Transverse colon (tissue), 4 donors: ENCODE results near the gene AGBL4. TPM values are rescaled to one million over a fixed set of nuclear protein-coding genes. Genes with fewer than 3 reads are reported as not detected.

Experiments used
- DNase-seq: peaks from one replicate; pipeline ENCODE4 v3.0.0-alpha.2; 2019
- H3K27ac ChIP-seq, 4 donors: fragments of 200-600 bp; sonication (generic); 2 replicates each; pipeline ENCODE4 v1.5.1; 2016 to 2018; ENCODE audit warnings: inconsistent platforms in 4 of 4
- H3K27me3 ChIP-seq: fragments of 200-600 bp; sonication (generic); 2 replicates; pipeline ENCODE4 v1.5.1; 2017; ENCODE audit warnings: inconsistent platforms
- H3K36me3 ChIP-seq, 4 donors: fragments of 200-600 bp; sonication (generic); 2 replicates each; pipeline ENCODE4 v1.5.1; 2017 to 2019; ENCODE audit warnings: inconsistent platforms in 4 of 4
- H3K4me1 ChIP-seq, 4 donors: fragments of 200-600 bp; sonication (generic); 2 replicates each; pipeline ENCODE4 v1.5.1; 2017 to 2020; ENCODE audit warnings: inconsistent platforms in 4 of 4
- H3K4me3 ChIP-seq, 4 donors: fragments of 200-600 bp; sonication (generic); 1 replicate in 1 of 4; 2 replicates in 3 of 4; pipeline versions ENCODE4 v1.5.1 to v1.6.1; 2017 to 2019; ENCODE audit warnings: inconsistent platforms in 4 of 4
- H3K9me3 ChIP-seq, 2 donors: fragments of 200-600 bp; sonication (generic); 2 replicates each; pipeline ENCODE4 v1.5.1; 2017 to 2019; ENCODE audit warnings: inconsistent platforms in 2 of 2
- EP300 ChIP-seq: sonication (generic); formaldehyde crosslinking; IDR thresholded peaks from one replicate; pipeline ENCODE4 v1.6.1; 2017; ENCODE audit warnings: antibody characterized with exemption, low read depth
- POLR2A ChIP-seq: fragments of 450-650 bp; IDR thresholded peaks from one replicate; pipeline ENCODE4 v1.6.1; 2016; ENCODE audit warnings: antibody characterized with exemption, mild to moderate bottlenecking, moderate library complexity
- POLR2AphosphoS5 ChIP-seq, 3 donors: sonication (generic); formaldehyde crosslinking; IDR thresholded peaks; one replicate each; pipeline ENCODE4 v1.6.1; 2016; ENCODE audit warnings: antibody characterized with exemption in 3 of 3
- WGBS, 2 donors: methylation state at CpG; one replicate each; pipeline ENCODE4 v1.1.5; 2018; ENCODE audit warnings: low coverage in 1 of 2; 5-methylcytosine and 5-hydroxymethylcytosine counted together
- in situ Hi-C, 4 donors: fragments of 200-750 bp; cut with MboI; loops; one replicate each; pipeline versions ENCODE4 v1.15.0 to v1.15.1; 2017; ENCODE audit warnings: low sequenced_read_pairs in 3 of 4, low pct_ligation_motif_present in 1 of 4, low pct_unique_long_range_greater_than_20kb in 1 of 4
- intact Hi-C: fragments of 100-400 bp; cut with DNase I; formaldehyde crosslinking; loops from one replicate; pipeline ENCODE4 v1.15.1; 2023; ENCODE audit warnings: low total_unique reads
- total RNA-seq, 4 donors: library from RNA; depleted of rRNA; stranded (reverse); fragments of >200 nt; gene quantifications; one replicate each; pipeline ENCODE4 v1.1.0, GENCODE V29; 2016
- TF ChIP-seq, protein P1 (sequence below), 5 experiments: fragments of 200-600 bp in 3 of 5; fragments of 450-650 bp in 2 of 5; sonication (generic) in 3 of 5; IDR thresholded peaks; 1 replicate in 2 of 5; 2 replicates in 3 of 5; pipeline ENCODE4 v1.5.1; 2016 to 2017; ENCODE audit warnings: antibody characterized with exemption in 5 of 5, inconsistent platforms in 3 of 5, mild to moderate bottlenecking in 2 of 5, moderate library complexity in 1 of 5

AGBL4 gene
- total RNA-seq, 4 donors from 2014 or later = 0.82 TPM; not detected in 3

DNA sequence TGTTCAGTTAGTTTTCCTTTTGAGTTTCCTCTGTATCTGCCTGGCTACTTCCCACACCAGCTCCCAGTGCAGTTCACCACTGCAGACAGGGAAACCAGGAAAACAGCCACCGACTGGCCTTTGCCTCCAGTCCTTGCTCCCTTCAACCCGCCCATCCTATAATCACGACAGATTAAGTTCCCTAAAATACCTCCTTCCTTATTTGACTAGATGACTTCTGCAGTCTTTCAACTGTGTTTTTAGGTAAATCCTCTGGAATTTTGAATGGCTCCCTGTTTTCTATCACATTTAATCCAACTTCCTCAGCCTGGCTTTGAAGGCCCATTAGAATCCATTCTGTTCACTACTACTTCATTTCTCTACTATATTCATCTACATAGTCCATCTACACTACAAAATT, 1284.7 kb downstream of the AGBL4 start:
- intact Hi-C loops = no loop called here
- no peaks in the 10 kb centered on the region for H3K9me3 ChIP-seq
- H3K27ac ChIP-seq = no peak overlapping the region
- no peak for TF ChIP-seq POLR2AphosphoS5 (IDR thresholded peaks at IDR 0.05)
- no peak for TF ChIP-seq POLR2A
- TF ChIP-seq, protein P1, sequence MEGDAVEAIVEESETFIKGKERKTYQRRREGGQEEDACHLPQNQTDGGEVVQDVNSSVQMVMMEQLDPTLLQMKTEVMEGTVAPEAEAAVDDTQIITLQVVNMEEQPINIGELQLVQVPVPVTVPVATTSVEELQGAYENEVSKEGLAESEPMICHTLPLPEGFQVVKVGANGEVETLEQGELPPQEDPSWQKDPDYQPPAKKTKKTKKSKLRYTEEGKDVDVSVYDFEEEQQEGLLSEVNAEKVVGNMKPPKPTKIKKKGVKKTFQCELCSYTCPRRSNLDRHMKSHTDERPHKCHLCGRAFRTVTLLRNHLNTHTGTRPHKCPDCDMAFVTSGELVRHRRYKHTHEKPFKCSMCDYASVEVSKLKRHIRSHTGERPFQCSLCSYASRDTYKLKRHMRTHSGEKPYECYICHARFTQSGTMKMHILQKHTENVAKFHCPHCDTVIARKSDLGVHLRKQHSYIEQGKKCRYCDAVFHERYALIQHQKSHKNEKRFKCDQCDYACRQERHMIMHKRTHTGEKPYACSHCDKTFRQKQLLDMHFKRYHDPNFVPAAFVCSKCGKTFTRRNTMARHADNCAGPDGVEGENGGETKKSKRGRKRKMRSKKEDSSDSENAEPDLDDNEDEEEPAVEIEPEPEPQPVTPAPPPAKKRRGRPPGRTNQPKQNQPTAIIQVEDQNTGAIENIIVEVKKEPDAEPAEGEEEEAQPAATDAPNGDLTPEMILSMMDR (IDR thresholded peaks at IDR 0.05) = no peak
- TF ChIP-seq EP300 = no peak
- no peaks in the 10 kb centered on the region for H3K36me3 ChIP-seq
- WGBS, 2 donors = 38 to 63% methylated on average over 3 of the region's 3 CpGs
- in situ Hi-C loops = no loop called here
- no peak overlapping the region for H3K4me3 ChIP-seq
- no peaks in the 10 kb centered on the region for H3K27me3 ChIP-seq
- no peak for DNase-seq
- H3K4me1 ChIP-seq = no peaks in the 10 kb centered on the region

DNA sequence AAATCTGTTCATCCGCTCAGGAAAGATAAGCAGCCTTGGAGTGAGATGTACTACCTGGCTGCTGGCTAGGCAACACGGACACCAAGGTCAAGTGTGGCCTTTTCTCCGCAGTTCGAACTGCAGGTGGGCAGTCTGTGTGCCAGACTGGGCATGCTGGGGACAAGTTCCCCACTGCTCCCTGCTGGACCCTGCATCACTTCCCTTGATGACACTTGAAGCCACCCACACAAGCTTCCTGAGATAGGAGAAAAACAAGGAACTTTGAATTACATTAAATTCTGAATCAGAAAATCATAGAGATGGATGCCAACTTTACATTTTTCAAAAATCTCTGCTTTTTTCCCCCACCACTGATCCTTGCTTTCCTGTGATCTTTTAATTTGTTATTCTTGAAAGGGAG, 1285.4 kb downstream of the AGBL4 start:
- no peaks in the 10 kb centered on the region for H3K4me1 ChIP-seq
- no peak overlapping the region for H3K27ac ChIP-seq
- no peaks in the 10 kb centered on the region for H3K9me3 ChIP-seq
- no peaks in the 10 kb centered on the region for H3K36me3 ChIP-seq
- H3K27me3 ChIP-seq = no peaks in the 10 kb centered on the region
- TF ChIP-seq POLR2A (no peak), POLR2AphosphoS5 (IDR thresholded peaks at IDR 0.05) (no peak), EP300 (no peak)
- TF ChIP-seq, protein P1 (IDR thresholded peaks at IDR 0.05) = no peak
- in situ Hi-C loops = no loop called here
- DNase-seq = no peak
- WGBS, 2 donors = 96 to 100% methylated on average over 2 to 4 of the region's 4 CpGs
- H3K4me3 ChIP-seq = no peak overlapping the region
- intact Hi-C loops = no loop called here

DNA sequence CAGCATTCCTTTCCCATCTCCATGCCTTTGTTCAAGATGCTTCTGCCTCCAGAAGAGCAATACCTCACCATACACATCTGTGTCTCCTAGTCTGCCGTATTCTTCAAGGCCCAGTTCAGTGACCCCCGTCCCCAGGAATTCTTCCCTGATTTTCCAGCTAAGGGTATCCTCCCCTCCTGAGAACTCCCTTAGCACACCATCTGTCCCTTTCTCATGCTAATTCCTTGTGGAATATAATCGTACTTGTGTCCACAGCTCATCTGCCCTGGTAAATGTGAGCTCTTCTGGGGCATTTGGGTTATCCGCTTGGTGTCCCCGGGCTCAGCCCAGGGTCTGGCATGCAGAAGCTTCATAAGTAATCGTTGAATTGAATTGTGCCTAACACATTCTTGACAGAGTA, 1288.0 kb downstream of the AGBL4 start:
- H3K27ac ChIP-seq = no peak overlapping the region
- intact Hi-C loops (no loop called here), in situ Hi-C loops (no loop called here)
- H3K9me3 ChIP-seq = no peaks in the 10 kb centered on the region
- no peaks in the 10 kb centered on the region for H3K4me1 ChIP-seq
- no peak overlapping the region for H3K4me3 ChIP-seq
- no peak for TF ChIP-seq POLR2AphosphoS5 (IDR thresholded peaks at IDR 0.05)
- TF ChIP-seq POLR2A = no peak
- no peak for TF ChIP-seq EP300
- TF ChIP-seq, protein P1 (IDR thresholded peaks at IDR 0.05) = no peak
- DNase-seq = no peak
- H3K27me3 ChIP-seq = no peaks in the 10 kb centered on the region
- no peaks in the 10 kb centered on the region for H3K36me3 ChIP-seq
- WGBS, 2 donors = 79 to 88% methylated on average over 3 to 6 of the region's 6 CpGs

DNA sequence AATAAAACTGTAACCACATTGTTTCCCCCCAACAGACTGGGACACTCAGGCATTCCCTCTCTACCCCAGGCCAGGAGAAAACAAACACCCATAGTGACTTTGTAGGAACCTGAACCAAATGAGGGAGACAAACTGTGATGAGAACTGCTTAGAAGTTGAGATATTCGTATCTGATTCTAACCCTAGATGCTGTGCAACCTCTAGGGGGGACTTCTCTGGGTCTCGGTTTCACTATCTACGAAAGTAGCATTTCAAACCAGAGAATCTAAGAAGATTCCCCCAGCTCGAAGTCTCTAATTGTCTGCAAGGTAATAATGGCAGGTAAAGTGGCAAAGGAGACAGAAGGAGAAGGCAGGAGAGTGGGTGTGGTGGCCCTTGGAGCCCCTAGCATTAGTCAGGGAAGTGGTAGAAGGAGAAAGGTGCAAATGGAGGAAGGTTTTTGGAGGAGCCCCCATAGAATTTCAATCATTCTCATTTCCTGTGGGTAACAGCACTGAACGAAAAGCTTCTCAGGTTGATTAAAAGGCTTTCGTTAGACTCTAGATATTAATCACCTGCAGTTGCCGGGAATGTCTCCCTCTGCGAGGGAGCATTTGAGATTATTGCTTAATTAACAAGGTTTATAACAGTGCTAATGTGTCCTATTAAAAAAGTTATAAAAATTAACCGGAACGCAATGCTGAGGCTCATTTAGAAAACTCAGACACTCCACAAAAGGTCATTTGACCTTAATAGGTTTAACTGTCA, 1293.4 kb downstream of the AGBL4 start:
- H3K4me1 ChIP-seq = no peaks in the 10 kb centered on the region
- H3K36me3 ChIP-seq = no peaks in the 10 kb centered on the region
- intact Hi-C loops = no loop called here
- no peaks in the 10 kb centered on the region for H3K9me3 ChIP-seq
- no peak for TF ChIP-seq POLR2AphosphoS5 (IDR thresholded peaks at IDR 0.05)
- TF ChIP-seq POLR2A = no peak
- TF ChIP-seq, protein P1 (IDR thresholded peaks at IDR 0.05) = no peak
- no peak for TF ChIP-seq EP300
- in situ Hi-C loops = no loop called here
- no peak overlapping the region for H3K27ac ChIP-seq
- H3K27me3 ChIP-seq = no peaks in the 10 kb centered on the region
- DNase-seq = no peak
- WGBS, 2 donors = 71 to 75% methylated on average over 4 to 10 of the region's 10 CpGs
- H3K4me3 ChIP-seq = no peak overlapping the region
